Subcutaneous adipose tissue (tissue), 4 donors: ENCODE measurements around the gene DNAJC5G. TPM values are rescaled to one million over a fixed set of nuclear protein-coding genes. Genes with fewer than 3 reads are reported as not detected.

ENCODE experiments used
- CTCF ChIP-seq: fragments of 450-650 bp; IDR thresholded peaks from one replicate; pipeline ENCODE4 v1.5.1; 2016; ENCODE audit warnings: low read depth, mild to moderate bottlenecking, control low read depth, antibody characterized with exemption, moderate library complexity
- total RNA-seq, 4 donors: library from RNA; depleted of rRNA; stranded (reverse); fragments of >200 nt; gene quantifications; one replicate each; pipeline ENCODE4 v1.1.0, GENCODE V29; 2016

The DNAJC5G gene
- total RNA-seq, 4 donors from 2014 or later: 0.88 TPM; not detected in 3

- TF ChIP-seq CTCF: no peak
Measured at GRCh38 chr2:27316655-27317412, 41.6 kb downstream of the DNAJC5G start.

GRCh38 chr2:27320958-27321543, 45.8 kb downstream of the DNAJC5G start:
- TF ChIP-seq CTCF: no peak

GRCh38 chr2:27322301-27322765, 47.1 kb downstream of the DNAJC5G start:
- TF ChIP-seq CTCF: no peak

- no peak for TF ChIP-seq CTCF
Measured at GRCh38 chr2:27322766-27323595, 47.7 kb downstream of the DNAJC5G start, which contains the start of gene MPV17. Gene MPV17 (minus strand): TSS chr2:27323097. CDS start chr2:27322517, 580 bp downstream.

- no peak for TF ChIP-seq CTCF
Measured at GRCh38 chr2:27323596-27324285, 48.5 kb downstream of the DNAJC5G start.

GRCh38 chr2:27324720-27325119, 49.5 kb downstream of the DNAJC5G start:
- TF ChIP-seq CTCF: no peak

Other genes with a start within 250 kb of the DNAJC5G start
- gene TMEM214, start 242.5 kb upstream of the DNAJC5G start, total RNA-seq: 10 to 100 TPM; 35.5 to 95.4 (median 49.0) TPM
- gene AGBL5, start 223.8 kb upstream of the DNAJC5G start, total RNA-seq: 10 to 100 TPM in 1 of 4 donors, 1 to 10 TPM in 3; 5.7 to 11.3 (median 9.1) TPM
- 100 to 1,000 TPM; 207 to 425 (median 263) TPM for gene OST4, start 203.8 kb upstream of the DNAJC5G start, total RNA-seq
- 10 to 100 TPM; 21.0 to 51.6 (median 33.5) TPM for gene EMILIN1, start 196.8 kb upstream of the DNAJC5G start, total RNA-seq
- gene KHK, start 188.7 kb upstream of the DNAJC5G start, total RNA-seq: 1 to 10 TPM; 1.1 to 2.9 (median 1.4) TPM
- 1 to 10 TPM; 4.0 to 8.5 (median 6.2) TPM for gene CGREF1, start 156.3 kb upstream of the DNAJC5G start, total RNA-seq
- gene ABHD1, start 151.6 kb upstream of the DNAJC5G start, total RNA-seq: 1 to 10 TPM in 1 of 4 donors, under 1 TPM in 1, not detected in 2; 0.75 to 1.5 TPM
- 10 to 100 TPM; 43.5 to 63.3 (median 52.4) TPM for gene PREB, start 140.8 kb upstream of the DNAJC5G start, total RNA-seq
- gene PRR30, start 136.0 kb upstream of the DNAJC5G start, total RNA-seq: not detected
- gene TCF23, start 126.4 kb upstream of the DNAJC5G start, total RNA-seq: under 1 TPM in 1 of 4 donors, not detected in 3; under 0.01 TPM
- gene ATRAID, start 63.4 kb upstream of the DNAJC5G start, total RNA-seq: 100 to 1,000 TPM; 169 to 677 (median 199) TPM
- gene SLC5A6, start 63.2 kb upstream of the DNAJC5G start, total RNA-seq: 10 to 100 TPM; 17.2 to 97.8 (median 39.4) TPM
- gene CAD, start 58.1 kb upstream of the DNAJC5G start, total RNA-seq: 10 to 100 TPM; 10.2 to 17.3 (median 13.9) TPM
- gene SLC30A3, start 12.4 kb upstream of the DNAJC5G start, total RNA-seq: not detected
- under 1 TPM in 1 of 4 donors, not detected in 3; 0.66 TPM for gene TRIM54, start 7.0 kb downstream of the DNAJC5G start, total RNA-seq
- gene UCN, start 33.0 kb downstream of the DNAJC5G start, total RNA-seq: 1 to 10 TPM in 3 of 4 donors, not detected in 1; 1.7 to 3.4 (median 2.9) TPM
- 10 to 100 TPM; 56.8 to 88.7 (median 77.1) TPM for gene MPV17, start 47.7 kb downstream of the DNAJC5G start, total RNA-seq
- 10 to 100 TPM; 28.0 to 43.0 (median 34.0) TPM for gene GTF3C2, start 81.3 kb downstream of the DNAJC5G start, total RNA-seq
- gene EIF2B4, start 94.9 kb downstream of the DNAJC5G start, total RNA-seq: 10 to 100 TPM; 36.4 to 44.2 (median 42.2) TPM
- gene SNX17, start 95.2 kb downstream of the DNAJC5G start, total RNA-seq: 100 to 1,000 TPM in 2 of 4 donors, 10 to 100 TPM in 2; 71.6 to 115 (median 102) TPM
- 10 to 100 TPM in 1 of 4 donors, 1 to 10 TPM in 3; 4.9 to 12.8 (median 8.2) TPM for gene ZNF513, start 105.3 kb downstream of the DNAJC5G start, total RNA-seq
- 10 to 100 TPM; 28.2 to 51.1 (median 41.4) TPM for gene PPM1G, start 134.2 kb downstream of the DNAJC5G start, total RNA-seq
- 10 to 100 TPM; 47.4 to 73.3 (median 64.2) TPM for gene NRBP1, start 153.2 kb downstream of the DNAJC5G start, total RNA-seq
- 1 to 10 TPM in 2 of 4 donors, under 1 TPM in 1, not detected in 1; 0.66 to 2.0 (median 1.1) TPM for gene KRTCAP3, start 166.9 kb downstream of the DNAJC5G start, total RNA-seq
- 10 to 100 TPM; 21.8 to 33.5 (median 25.5) TPM for gene IFT172, start 214.3 kb downstream of the DNAJC5G start, total RNA-seq
- 10 to 100 TPM; 39.6 to 65.4 (median 50.9) TPM for gene FNDC4, start 219.8 kb downstream of the DNAJC5G start, total RNA-seq
- gene GCKR, start 221.4 kb downstream of the DNAJC5G start, total RNA-seq: 1 to 10 TPM in 3 of 4 donors, not detected in 1; 1.4 to 2.1 (median 1.5) TPM